Measurements from ENCODE around the gene MEG3.

The MEG3 gene

GRCh38 chr14:100880271-100881101, 54.6 kb downstream of the MEG3 start:
- no peak for DNase-seq (ENCODE audit: low read depth)

GRCh38 chr14:100881211-100882025, 55.5 kb downstream of the MEG3 start:
- no peak for DNase-seq (ENCODE audit: low read depth)

GRCh38 chr14:100882026-100882967, 56.4 kb downstream of the MEG3 start:
- DNase-seq (ENCODE audit: low read depth): no peak

- no peak for DNase-seq (ENCODE audit: low read depth)
These were observed 57.3 kb downstream of the MEG3 start for GRCh38 chr14:100882991-100883788.

GRCh38 chr14:100883789-100884101, 57.8 kb downstream of the MEG3 start:
- DNase-seq (ENCODE audit: low read depth): no peak

GRCh38 chr14:100884456-100884855, 58.5 kb downstream of the MEG3 start:
- DNase-seq (ENCODE audit: low read depth): no peak

GRCh38 chr14:100885196-100885595, 59.3 kb downstream of the MEG3 start:
- DNase-seq (ENCODE audit: low read depth): no peak

- DNase-seq (ENCODE audit: low read depth): no peak
These were observed 59.7 kb downstream of the MEG3 start for GRCh38 chr14:100885617-100886016.

- no peak for DNase-seq (ENCODE audit: low read depth)
These were observed 61.9 kb downstream of the MEG3 start for GRCh38 chr14:100887728-100888335.

- no peak for DNase-seq (ENCODE audit: low read depth)
These were observed 62.9 kb downstream of the MEG3 start for GRCh38 chr14:100888789-100889315.

- no peak for DNase-seq (ENCODE audit: low read depth)
These were observed 63.7 kb downstream of the MEG3 start for GRCh38 chr14:100889641-100890040.

GRCh38 chr14:100890061-100890850, 64.3 kb downstream of the MEG3 start:
- no peak for DNase-seq (ENCODE audit: low read depth)

- no peak for DNase-seq (ENCODE audit: low read depth)
These were observed 65.1 kb downstream of the MEG3 start for GRCh38 chr14:100891051-100891450.

GRCh38 chr14:100891501-100892445, 65.9 kb downstream of the MEG3 start:
- DNase-seq (ENCODE audit: low read depth): no peak

- DNase-seq (ENCODE audit: low read depth): no peak
These were observed 66.7 kb downstream of the MEG3 start for GRCh38 chr14:100892496-100893227.

GRCh38 chr14:100893228-100893601, 67.3 kb downstream of the MEG3 start:
- DNase-seq (ENCODE audit: low read depth): no peak

- no peak for DNase-seq (ENCODE audit: low read depth)
These were observed 67.8 kb downstream of the MEG3 start for GRCh38 chr14:100893760-100894159.

- no peak for DNase-seq (ENCODE audit: low read depth)
These were observed 68.5 kb downstream of the MEG3 start for GRCh38 chr14:100894416-100894815.
